Ovary (tissue), 3 donors: ENCODE data around the gene EPHB6.

Experiments used
- CTCF ChIP-seq, 3 donors: fragments of 450-650 bp in 2 of 3; fragments of 200-600 bp in 1 of 3; IDR thresholded peaks; one replicate each; pipeline versions ENCODE4 v1.5.1 to v1.8.0; 2016 to 2022; ENCODE audit warnings: antibody characterized with exemption in 3 of 3, mild to moderate bottlenecking in 1 of 3
- POLR2A ChIP-seq: fragments of 450-650 bp; IDR thresholded peaks from one replicate; pipeline ENCODE4 v1.6.1; 2017; ENCODE audit warnings: antibody characterized with exemption, mild to moderate bottlenecking, moderate library complexity
- donor health status: DM: no; HTN: no; CAD: no.

DNA sequence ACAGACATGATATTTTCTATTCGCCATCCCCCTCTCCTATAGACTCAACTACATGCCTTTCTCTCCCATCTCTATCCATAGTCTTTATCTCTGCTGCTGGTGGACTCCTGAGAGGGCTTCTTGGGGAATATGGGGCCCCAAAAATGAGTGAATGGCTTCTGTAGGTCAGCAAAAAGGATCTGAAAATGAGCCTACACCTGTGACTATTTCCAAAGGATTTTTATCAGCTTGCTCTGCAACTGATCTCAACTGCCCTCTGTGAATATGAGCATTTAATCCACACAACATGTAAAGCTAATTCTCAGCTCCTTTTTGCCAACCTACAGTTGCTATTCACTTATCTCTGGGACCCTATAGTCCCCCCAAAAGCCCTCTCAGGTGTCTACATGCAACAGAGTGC lies 47.9 kb upstream of the EPHB6 start:
- TF ChIP-seq CTCF (IDR thresholded peaks at IDR 0.05) (no peak), POLR2A (no peak)
